Renal pelvis (tissue), 4 donors: ENCODE measurements around the gene HIVEP1. TPM values are rescaled to one million over a fixed set of nuclear protein-coding genes. Genes with fewer than 3 reads are reported as not detected.

ENCODE experiments used
- DNase-seq: peaks from one replicate; pipeline ENCODE4 v3.0.0-alpha.2; 2013
- polyA plus RNA-seq, 3 donors: library from polyadenylated mRNA; unstranded; fragments of 120-200 nt; gene quantifications; one replicate each; pipeline ENCODE4 v1.2.1, GENCODE V29; 2013; ENCODE audit not compliant: insufficient read length in 3 of 3

HIVEP1 gene
- polyA plus RNA-seq, 3 donors = 23.2 to 25.0 (median 23.9) TPM

- DNase-seq = no peak
These were observed 102.0 kb downstream of the HIVEP1 start for GRCh38 chr6:12114055-12114503.

DNA sequence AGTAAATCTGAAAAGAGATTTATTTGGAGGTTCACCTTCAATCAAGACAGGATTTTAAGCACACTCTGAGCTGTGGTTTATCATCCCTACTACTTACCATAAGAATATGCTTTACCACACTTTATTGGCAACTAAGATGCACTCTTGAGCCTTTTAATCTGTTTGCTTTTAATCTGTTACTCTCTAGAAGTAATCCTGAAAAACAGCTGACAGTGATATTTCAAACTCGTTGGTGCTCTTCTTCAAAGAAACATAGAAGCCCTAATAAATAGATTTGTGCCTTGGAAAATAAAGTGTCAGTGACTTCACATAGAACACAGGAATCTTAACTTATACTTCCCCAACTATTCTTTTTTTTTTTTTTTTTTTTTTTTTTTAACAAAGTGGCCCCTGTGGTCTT lies 102.9 kb downstream of the HIVEP1 start:
- no peak for DNase-seq

DNA sequence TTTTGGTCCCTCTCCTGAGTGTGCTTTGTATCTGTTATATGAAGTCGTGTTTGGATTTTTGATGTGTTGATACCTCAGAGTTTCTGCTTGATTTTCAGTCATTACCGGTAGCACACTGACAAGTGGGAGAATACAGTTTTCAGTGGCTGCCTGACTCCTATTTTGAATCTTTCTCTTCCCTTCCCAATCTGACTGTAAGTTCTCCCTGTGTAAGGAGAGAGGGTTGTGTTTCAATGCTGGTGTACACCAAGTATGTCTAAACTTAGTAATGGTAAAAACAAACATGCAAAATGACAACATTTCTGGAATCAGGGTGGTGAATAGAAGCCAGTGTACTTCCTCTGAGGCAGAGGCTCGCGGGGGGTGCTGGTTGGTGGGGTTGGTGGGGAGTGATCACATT lies 103.4 kb downstream of the HIVEP1 start:
- no peak for DNase-seq

GRCh38 chr6:12116264-12116800 lies 104.2 kb downstream of the HIVEP1 start:
- no peak for DNase-seq

- DNase-seq = no peak
These were observed 104.9 kb downstream of the HIVEP1 start for GRCh38 chr6:12116978-12117377.

DNA sequence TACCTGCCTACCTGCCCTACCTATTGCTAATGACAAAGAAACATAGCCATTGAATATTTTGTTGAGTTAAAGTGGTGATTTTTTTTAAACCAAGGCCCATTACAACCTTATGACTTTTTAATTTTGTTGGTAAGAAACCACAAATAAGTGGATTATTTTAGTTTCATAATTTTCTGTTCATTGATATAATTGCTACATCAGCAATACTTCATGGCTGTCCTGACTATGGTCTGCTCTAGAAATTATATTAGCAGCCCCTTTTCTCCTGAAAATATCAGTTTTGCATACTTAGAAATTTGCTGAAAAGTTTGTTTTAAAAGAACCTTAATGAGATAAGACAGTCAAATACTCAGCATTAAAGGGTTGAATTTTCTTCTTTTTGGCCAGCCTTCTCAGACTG lies 106.5 kb downstream of the HIVEP1 start:
- DNase-seq = no peak

GRCh38 chr6:12119085-12119588 lies 107.0 kb downstream of the HIVEP1 start:
- DNase-seq = peak; percentile 31

GRCh38 chr6:12125396-12125795 lies 113.3 kb downstream of the HIVEP1 start:
- DNase-seq = no peak

GRCh38 chr6:12126051-12126450 lies 113.9 kb downstream of the HIVEP1 start:
- DNase-seq = no peak

DNA sequence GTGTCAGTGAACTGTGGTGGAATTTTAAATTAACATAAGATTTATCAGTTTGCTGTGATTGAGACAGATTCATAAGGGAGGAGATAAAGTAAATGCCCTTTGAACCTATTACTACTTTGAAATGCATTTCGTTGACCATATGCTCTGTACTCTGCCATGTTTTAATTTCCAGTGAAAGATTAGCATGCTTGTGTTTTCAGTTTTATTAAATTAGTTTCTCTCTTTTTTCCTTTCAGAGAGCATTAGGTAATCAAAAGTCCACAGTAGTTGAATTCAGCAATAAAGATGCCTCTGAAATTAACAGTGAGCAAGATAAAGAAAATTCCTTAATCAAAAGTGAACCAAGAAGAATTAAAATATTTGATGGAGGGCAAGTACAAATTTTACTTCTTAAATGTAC lies 117.4 kb downstream of the HIVEP1 start:
- no peak for DNase-seq

GRCh38 chr6:12132351-12133222 lies 120.5 kb downstream of the HIVEP1 start:
- DNase-seq = no peak

- no peak for DNase-seq
These were observed 122.5 kb downstream of the HIVEP1 start for GRCh38 chr6:12134581-12134980.

DNA sequence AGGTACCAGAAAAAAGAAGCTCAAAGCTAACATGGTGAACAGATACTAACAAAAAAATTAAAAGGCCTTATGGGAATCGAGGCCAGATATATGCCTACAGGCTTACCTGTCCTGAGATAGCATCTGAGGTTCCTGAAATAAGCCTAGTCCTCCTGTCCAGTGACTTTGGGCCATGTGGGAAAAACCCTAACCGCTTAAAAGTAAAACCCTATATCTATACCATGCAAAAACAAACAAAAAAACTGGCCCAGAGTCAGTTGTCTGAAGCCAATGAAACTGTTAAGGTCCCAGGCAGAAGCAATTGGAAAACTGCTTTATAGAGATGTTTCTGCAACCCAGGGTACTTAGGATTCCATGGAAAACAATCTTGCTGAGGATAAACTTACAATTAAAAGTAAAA lies 122.9 kb downstream of the HIVEP1 start:
- DNase-seq = no peak

- DNase-seq = no peak
These were observed 124.8 kb downstream of the HIVEP1 start for GRCh38 chr6:12136905-12137304.

GRCh38 chr6:12137480-12137879 lies 125.4 kb downstream of the HIVEP1 start:
- no peak for DNase-seq

DNA sequence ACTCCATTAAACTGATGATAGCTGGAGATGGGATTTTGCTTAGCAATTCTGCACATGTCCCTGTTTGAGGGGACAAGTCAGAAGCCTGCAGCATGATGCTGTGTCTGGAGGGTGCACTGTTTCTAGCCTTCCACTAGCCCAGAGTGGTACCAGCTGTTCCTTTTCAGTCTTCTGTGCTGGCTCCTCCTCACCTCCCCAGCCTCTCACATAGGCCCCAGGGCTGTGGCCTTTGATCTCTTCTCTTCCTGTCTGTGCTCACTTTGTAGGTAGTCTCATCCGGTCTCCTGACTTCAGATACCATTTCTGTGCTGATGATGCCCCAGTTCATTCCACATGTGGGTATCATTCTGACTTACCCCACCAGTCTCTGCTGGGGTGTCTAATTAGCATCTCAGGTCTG lies 126.3 kb downstream of the HIVEP1 start:
- DNase-seq = no peak

DNA sequence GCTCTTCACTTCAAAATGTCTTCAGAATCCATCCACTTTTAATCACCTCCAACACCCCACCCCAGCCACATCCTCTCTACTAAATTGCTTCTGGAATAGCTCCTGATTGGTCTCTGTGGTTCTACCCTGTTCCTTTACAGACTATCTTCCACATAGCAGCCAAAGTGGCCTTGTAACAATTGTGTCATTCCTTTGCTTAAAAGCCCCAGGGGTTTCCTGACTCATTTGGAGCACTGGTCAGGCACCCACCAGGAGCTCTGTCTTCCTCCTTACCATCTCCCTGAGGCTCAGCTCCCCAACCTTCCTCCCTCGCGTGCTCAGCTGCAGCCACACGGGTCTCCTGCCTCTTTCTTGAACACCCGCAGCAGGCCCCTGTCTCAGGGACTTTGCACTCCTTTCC lies 126.8 kb downstream of the HIVEP1 start:
- DNase-seq = no peak

GRCh38 chr6:12147557-12148316 lies 135.6 kb downstream of the HIVEP1 start:
- no peak for DNase-seq

GRCh38 chr6:12148317-12148801 lies 136.2 kb downstream of the HIVEP1 start:
- no peak for DNase-seq

DNA sequence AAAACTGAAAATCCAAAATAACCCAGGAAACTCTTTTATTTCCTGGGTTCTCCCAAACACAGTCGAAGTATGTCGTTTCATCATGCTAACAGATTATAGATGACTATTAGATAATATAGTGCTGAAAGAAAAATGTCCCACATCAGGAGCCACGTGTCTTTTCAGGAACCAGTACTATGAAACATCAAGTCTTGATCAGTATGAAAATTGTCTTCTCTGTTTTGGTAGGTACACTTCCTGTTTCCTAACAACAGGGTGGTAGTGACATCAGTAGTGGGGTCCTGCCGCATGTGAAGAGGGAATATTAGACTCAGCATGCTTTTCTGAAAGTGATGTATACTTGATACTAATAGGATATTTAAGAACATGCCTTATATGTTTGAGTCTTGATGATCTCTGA lies 136.7 kb downstream of the HIVEP1 start:
- no peak for DNase-seq

DNA sequence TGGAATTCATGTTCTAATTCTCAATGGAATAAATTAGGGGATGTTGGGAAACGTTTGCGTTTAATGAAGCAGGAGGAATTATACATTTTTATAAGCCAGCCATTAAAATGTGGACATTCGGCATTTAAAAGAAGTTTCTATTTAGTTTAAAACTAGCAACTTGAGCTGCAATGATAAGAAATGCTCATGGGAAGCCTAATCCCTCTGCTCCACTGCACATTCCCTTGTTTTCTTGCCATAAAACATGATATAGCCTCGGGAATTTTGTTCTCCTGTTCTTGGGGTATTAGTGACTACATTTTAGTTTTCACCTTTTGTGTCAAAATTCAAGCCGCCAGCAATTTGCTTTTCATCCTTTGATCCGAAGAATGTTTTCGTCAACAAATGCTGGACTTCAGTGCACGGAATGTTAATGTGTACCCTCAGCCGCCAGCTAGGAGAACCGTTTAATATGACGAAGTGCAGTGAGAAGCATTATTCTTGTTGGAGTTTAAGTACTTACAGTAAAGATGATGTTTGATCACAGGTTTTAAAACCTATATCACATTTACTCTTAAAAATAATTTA lies 137.9 kb downstream of the HIVEP1 start:
- DNase-seq = no peak

GRCh38 chr6:12150812-12151432 lies 138.8 kb downstream of the HIVEP1 start:
- no peak for DNase-seq
